AG20443 (cell line): ENCODE measurements around the gene ARIH2.

ENCODE experiments used
- DNase-seq: peaks from one replicate; pipeline ENCODE4 v3.0.0; 2012; ENCODE audit warnings: low spot score, mixed read lengths

ARIH2 gene

GRCh38 chr3:48929358-48930035 is 10.9 kb downstream of the ARIH2 start:
- DNase-seq: no peak

GRCh38 chr3:48930590-48930989 is 11.9 kb downstream of the ARIH2 start:
- no peak for DNase-seq

- DNase-seq: no peak
These were observed 13.4 kb downstream of the ARIH2 start for GRCh38 chr3:48931944-48932580.

- no peak for DNase-seq
These were observed 15.8 kb downstream of the ARIH2 start for GRCh38 chr3:48934333-48934991.

GRCh38 chr3:48935530-48935929 is 16.9 kb downstream of the ARIH2 start:
- no peak for DNase-seq

GRCh38 chr3:48938156-48938555 is 19.5 kb downstream of the ARIH2 start:
- no peak for DNase-seq

GRCh38 chr3:48938689-48939088 is 20.0 kb downstream of the ARIH2 start:
- DNase-seq: no peak

- no peak for DNase-seq
These were observed 26.8 kb downstream of the ARIH2 start for GRCh38 chr3:48945432-48945831.

GRCh38 chr3:48945891-48946549 is 27.4 kb downstream of the ARIH2 start:
- no peak for DNase-seq

- no peak for DNase-seq
These were observed 30.7 kb downstream of the ARIH2 start for GRCh38 chr3:48949376-48949717.

GRCh38 chr3:48950051-48950450 is 31.4 kb downstream of the ARIH2 start:
- DNase-seq: no peak

- no peak for DNase-seq
These were observed 33.1 kb downstream of the ARIH2 start for GRCh38 chr3:48951764-48952163.

- no peak for DNase-seq
These were observed 34.0 kb downstream of the ARIH2 start for GRCh38 chr3:48952510-48953118.

- DNase-seq: no peak
These were observed 38.5 kb downstream of the ARIH2 start for GRCh38 chr3:48957006-48957705.

GRCh38 chr3:48960841-48961413 is 42.3 kb downstream of the ARIH2 start:
- DNase-seq: no peak

GRCh38 chr3:48962340-48962739 is 43.7 kb downstream of the ARIH2 start:
- no peak for DNase-seq

- DNase-seq: no peak
These were observed 44.3 kb downstream of the ARIH2 start for GRCh38 chr3:48962939-48963338.

GRCh38 chr3:48963591-48963990 is 44.9 kb downstream of the ARIH2 start:
- no peak for DNase-seq

GRCh38 chr3:48966367-48966766 is 47.7 kb downstream of the ARIH2 start:
- DNase-seq: no peak

GRCh38 chr3:48966876-48967361 is 48.3 kb downstream of the ARIH2 start:
- DNase-seq: no peak

GRCh38 chr3:48970586-48970985 is 51.9 kb downstream of the ARIH2 start:
- DNase-seq: no peak
